HG03045 (cell line): ENCODE data around the gene SPC25.

Experiments used
- ATAC-seq: cut with Tn5 transposase; IDR thresholded peaks from one replicate; pipeline ENCODE4 v1.9.1; 2021; ENCODE audit warnings: mild to moderate bottlenecking, moderate library complexity; ENCODE audit not compliant: unreplicated experiment

SPC25 gene

GRCh38 chr2:168849610-168850009, 40.6 kb downstream of the SPC25 start:
- no peak for ATAC-seq

- ATAC-seq: no peak
These were observed 42.0 kb downstream of the SPC25 start for GRCh38 chr2:168848225-168848624.

- ATAC-seq: no peak
These were observed 47.0 kb downstream of the SPC25 start for GRCh38 chr2:168843253-168843652.

- ATAC-seq: no peak
These were observed 48.8 kb downstream of the SPC25 start for GRCh38 chr2:168841445-168841844.

- no peak for ATAC-seq
These were observed 54.3 kb downstream of the SPC25 start for GRCh38 chr2:168835969-168836368.

GRCh38 chr2:168831662-168832061, 58.6 kb downstream of the SPC25 start:
- no peak for ATAC-seq

- no peak for ATAC-seq
These were observed 59.3 kb downstream of the SPC25 start for GRCh38 chr2:168830958-168831357.

- ATAC-seq: no peak
These were observed 65.1 kb downstream of the SPC25 start for GRCh38 chr2:168825126-168825525.

GRCh38 chr2:168821992-168822391, 68.2 kb downstream of the SPC25 start:
- no peak for ATAC-seq

- ATAC-seq: no peak
These were observed 68.7 kb downstream of the SPC25 start for GRCh38 chr2:168821577-168821976.
